Hematopoietic multipotent progenitor cell treated with erythropoietin and hydrocortisone succinate and interleukin-3 and kit ligand, for 17 days (in vitro differentiated cells): Measurements from ENCODE around the gene GARS1.

Experiments
- DNase-seq: peaks from one replicate; pipeline ENCODE4 v3.0.0-alpha.2; 2015; ENCODE audit warnings: low spot score

GARS1 gene

GRCh38 chr7:30655096-30655970 lies 60.7 kb downstream of the GARS1 start:
- no peak for DNase-seq

- DNase-seq = no peak
Observed at GRCh38 chr7:30656006-30656957, 61.6 kb downstream of the GARS1 start.

GRCh38 chr7:30657131-30657530 lies 62.5 kb downstream of the GARS1 start:
- DNase-seq = no peak

- no peak for DNase-seq
Observed at GRCh38 chr7:30658479-30659074, 63.9 kb downstream of the GARS1 start.

- no peak for DNase-seq
Observed at GRCh38 chr7:30659312-30659711, 64.6 kb downstream of the GARS1 start.

GRCh38 chr7:30660331-30661255 lies 65.9 kb downstream of the GARS1 start:
- DNase-seq = no peak

- DNase-seq = no peak
Observed at GRCh38 chr7:30661926-30662325, 67.2 kb downstream of the GARS1 start.

GRCh38 chr7:30662431-30662939 lies 67.8 kb downstream of the GARS1 start:
- no peak for DNase-seq

GRCh38 chr7:30663414-30663813 lies 68.7 kb downstream of the GARS1 start:
- no peak for DNase-seq

- DNase-seq = no peak
Observed at GRCh38 chr7:30664184-30664885, 69.7 kb downstream of the GARS1 start.

GRCh38 chr7:30665043-30665442 lies 70.4 kb downstream of the GARS1 start:
- DNase-seq = no peak

GRCh38 chr7:30665449-30665848 lies 70.8 kb downstream of the GARS1 start:
- DNase-seq = no peak

GRCh38 chr7:30667172-30667571 lies 72.5 kb downstream of the GARS1 start:
- no peak for DNase-seq

- DNase-seq = no peak
Observed at GRCh38 chr7:30668102-30668501, 73.4 kb downstream of the GARS1 start.

GRCh38 chr7:30671793-30672465 lies 77.3 kb downstream of the GARS1 start:
- DNase-seq = no peak

GRCh38 chr7:30674420-30674819 lies 79.7 kb downstream of the GARS1 start:
- no peak for DNase-seq

GRCh38 chr7:30674876-30675275 lies 80.2 kb downstream of the GARS1 start:
- DNase-seq = no peak

- DNase-seq = no peak
Observed at GRCh38 chr7:30678805-30679204, 84.1 kb downstream of the GARS1 start.

GRCh38 chr7:30679664-30680063 lies 85.0 kb downstream of the GARS1 start:
- DNase-seq = no peak

- no peak for DNase-seq
Observed at GRCh38 chr7:30681331-30681797, 86.7 kb downstream of the GARS1 start.
